ENCODE results near the gene TCEAL5.

DNA sequence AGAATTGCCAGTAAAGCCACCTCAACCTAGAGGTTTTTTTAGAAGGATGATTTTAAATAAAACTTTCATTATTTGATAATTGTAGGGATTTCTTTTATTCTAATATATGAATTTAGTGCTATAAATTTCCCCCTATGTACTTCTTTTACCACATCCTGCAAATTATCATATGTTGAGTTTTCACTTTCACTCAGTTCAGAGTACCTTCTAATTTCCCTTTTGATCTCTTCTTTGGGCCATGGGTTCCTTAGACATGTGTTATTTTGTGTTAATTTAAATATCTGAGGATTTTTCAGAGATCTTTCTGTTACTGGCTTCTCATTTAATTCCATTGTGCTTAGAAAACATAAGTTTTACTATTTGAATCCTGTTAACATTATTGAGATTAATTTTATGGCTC is 28.2 kb upstream of the TCEAL5 start:
- TF ChIP-seq YY1 (IDR thresholded peaks at IDR 0.05; ENCODE audit: low read depth, low read length) = no peak
- no peak for TF ChIP-seq SMC3 (IDR thresholded peaks at IDR 0.05; ENCODE audit: borderline replicate concordance, low read length)
- TF ChIP-seq, protein P1, sequence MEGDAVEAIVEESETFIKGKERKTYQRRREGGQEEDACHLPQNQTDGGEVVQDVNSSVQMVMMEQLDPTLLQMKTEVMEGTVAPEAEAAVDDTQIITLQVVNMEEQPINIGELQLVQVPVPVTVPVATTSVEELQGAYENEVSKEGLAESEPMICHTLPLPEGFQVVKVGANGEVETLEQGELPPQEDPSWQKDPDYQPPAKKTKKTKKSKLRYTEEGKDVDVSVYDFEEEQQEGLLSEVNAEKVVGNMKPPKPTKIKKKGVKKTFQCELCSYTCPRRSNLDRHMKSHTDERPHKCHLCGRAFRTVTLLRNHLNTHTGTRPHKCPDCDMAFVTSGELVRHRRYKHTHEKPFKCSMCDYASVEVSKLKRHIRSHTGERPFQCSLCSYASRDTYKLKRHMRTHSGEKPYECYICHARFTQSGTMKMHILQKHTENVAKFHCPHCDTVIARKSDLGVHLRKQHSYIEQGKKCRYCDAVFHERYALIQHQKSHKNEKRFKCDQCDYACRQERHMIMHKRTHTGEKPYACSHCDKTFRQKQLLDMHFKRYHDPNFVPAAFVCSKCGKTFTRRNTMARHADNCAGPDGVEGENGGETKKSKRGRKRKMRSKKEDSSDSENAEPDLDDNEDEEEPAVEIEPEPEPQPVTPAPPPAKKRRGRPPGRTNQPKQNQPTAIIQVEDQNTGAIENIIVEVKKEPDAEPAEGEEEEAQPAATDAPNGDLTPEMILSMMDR (IDR thresholded peaks at IDR 0.05 in 2 of 3, conservative IDR thresholded peaks at IDR 0.05 in 1 of 3; ENCODE audit: control insufficient read depth in 2 of 3, extremely low read depth in 1 of 3, insufficient read depth in 1 of 3, low read depth in 3 of 3, low read length in 3 of 3) = no peak
- no peak for TF ChIP-seq NR2C2 (IDR thresholded peaks at IDR 0.05; ENCODE audit: borderline replicate concordance, control insufficient read depth, insufficient read length, low read depth)
- TF ChIP-seq, protein P2, sequence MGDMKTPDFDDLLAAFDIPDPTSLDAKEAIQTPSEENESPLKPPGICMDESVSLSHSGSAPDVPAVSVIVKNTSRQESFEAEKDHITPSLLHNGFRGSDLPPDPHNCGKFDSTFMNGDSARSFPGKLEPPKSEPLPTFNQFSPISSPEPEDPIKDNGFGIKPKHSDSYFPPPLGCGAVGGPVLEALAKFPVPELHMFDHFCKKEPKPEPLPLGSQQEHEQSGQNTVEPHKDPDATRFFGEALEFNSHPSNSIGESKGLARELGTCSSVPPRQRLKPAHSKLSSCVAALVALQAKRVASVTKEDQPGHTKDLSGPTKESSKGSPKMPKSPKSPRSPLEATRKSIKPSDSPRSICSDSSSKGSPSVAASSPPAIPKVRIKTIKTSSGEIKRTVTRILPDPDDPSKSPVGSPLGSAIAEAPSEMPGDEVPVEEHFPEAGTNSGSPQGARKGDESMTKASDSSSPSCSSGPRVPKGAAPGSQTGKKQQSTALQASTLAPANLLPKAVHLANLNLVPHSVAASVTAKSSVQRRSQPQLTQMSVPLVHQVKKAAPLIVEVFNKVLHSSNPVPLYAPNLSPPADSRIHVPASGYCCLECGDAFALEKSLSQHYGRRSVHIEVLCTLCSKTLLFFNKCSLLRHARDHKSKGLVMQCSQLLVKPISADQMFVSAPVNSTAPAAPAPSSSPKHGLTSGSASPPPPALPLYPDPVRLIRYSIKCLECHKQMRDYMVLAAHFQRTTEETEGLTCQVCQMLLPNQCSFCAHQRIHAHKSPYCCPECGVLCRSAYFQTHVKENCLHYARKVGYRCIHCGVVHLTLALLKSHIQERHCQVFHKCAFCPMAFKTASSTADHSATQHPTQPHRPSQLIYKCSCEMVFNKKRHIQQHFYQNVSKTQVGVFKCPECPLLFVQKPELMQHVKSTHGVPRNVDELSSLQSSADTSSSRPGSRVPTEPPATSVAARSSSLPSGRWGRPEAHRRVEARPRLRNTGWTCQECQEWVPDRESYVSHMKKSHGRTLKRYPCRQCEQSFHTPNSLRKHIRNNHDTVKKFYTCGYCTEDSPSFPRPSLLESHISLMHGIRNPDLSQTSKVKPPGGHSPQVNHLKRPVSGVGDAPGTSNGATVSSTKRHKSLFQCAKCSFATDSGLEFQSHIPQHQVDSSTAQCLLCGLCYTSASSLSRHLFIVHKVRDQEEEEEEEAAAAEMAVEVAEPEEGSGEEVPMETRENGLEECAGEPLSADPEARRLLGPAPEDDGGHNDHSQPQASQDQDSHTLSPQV (IDR thresholded peaks at IDR 0.05) = no peak
- TF ChIP-seq MXI1 (IDR thresholded peaks at IDR 0.05; ENCODE audit: low read depth, low read length) = no peak
- no peak for TF ChIP-seq RCOR1 (conservative IDR thresholded peaks at IDR 0.05; ENCODE audit: low read depth, low read length)
- TF ChIP-seq POLR2A (IDR thresholded peaks at IDR 0.05; ENCODE audit: low read depth, low read length) = no peak
- no peak for TF ChIP-seq BRCA1 (IDR thresholded peaks at IDR 0.05; ENCODE audit: low read depth, low read length)
- TF ChIP-seq, protein P3, sequence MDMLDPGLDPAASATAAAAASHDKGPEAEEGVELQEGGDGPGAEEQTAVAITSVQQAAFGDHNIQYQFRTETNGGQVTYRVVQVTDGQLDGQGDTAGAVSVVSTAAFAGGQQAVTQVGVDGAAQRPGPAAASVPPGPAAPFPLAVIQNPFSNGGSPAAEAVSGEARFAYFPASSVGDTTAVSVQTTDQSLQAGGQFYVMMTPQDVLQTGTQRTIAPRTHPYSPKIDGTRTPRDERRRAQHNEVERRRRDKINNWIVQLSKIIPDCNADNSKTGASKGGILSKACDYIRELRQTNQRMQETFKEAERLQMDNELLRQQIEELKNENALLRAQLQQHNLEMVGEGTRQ (IDR thresholded peaks at IDR 0.05; ENCODE audit: borderline replicate concordance, low read depth, low read length) = no peak

Data from GM12878 (cell line).